Anterior cingulate cortex (tissue), 58 donors: ENCODE data around the gene TPM2.
"Not testable (repeated sequence)": the region's sequence is repeated elsewhere in the genome, so short reads cannot be mapped to it uniquely, and the experiment has no call there.

ENCODE experiments used
- DNase-seq, 58 donors: peaks; one replicate each; lab custom pipeline; 2025; lab: John Stamatoyannopoulos, UW

The TPM2 gene

GRCh38 chr9:35638751-35639150, 51.0 kb downstream of the TPM2 start:
- not testable (repeated sequence) for DNase-seq

DNA sequence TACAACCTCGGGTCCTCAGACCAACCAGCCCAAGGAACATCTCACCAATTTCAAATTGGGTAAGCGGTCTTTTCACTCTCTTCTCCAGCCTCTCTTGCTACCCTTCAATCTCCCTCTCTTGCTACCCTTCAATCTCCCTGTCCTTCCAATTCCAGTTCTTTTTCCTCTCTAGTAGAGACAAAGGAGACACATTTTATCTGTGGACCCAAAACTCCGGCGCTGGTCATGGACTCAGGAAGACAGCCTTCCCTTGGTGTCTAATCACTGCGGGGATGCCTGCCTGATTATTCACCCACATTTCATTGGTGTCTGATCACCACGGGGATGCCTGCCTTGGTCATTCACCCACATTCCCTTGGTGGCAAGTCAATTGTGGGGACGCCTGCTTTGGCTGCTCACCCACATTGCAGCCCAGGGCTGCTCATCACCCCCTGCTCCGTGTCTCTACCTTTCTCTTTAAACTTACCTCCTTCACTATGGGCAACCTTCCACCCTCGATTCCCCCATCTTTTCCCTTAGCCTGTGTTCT, 52.2 kb downstream of the TPM2 start:
- DNase-seq: not testable (repeated sequence)

- DNase-seq: not testable (repeated sequence)
Measured at GRCh38 chr9:35636877-35637246, 52.9 kb downstream of the TPM2 start.

GRCh38 chr9:35636135-35636876, 53.4 kb downstream of the TPM2 start:
- no peak for DNase-seq

GRCh38 chr9:35635730-35636129, 54.0 kb downstream of the TPM2 start:
- DNase-seq: no peak
